GM18498 (cell line): ENCODE measurements around the gene KBTBD2.
"Not testable (repeated sequence)": the region's sequence is repeated elsewhere in the genome, so short reads cannot be mapped to it uniquely, and the experiment has no call there.

Source experiments
- ATAC-seq: cut with Tn5 transposase; IDR thresholded peaks from one replicate; pipeline ENCODE4 v1.9.1; 2021; ENCODE audit warnings: mild to moderate bottlenecking, moderate library complexity; ENCODE audit not compliant: unreplicated experiment

Gene KBTBD2

DNA sequence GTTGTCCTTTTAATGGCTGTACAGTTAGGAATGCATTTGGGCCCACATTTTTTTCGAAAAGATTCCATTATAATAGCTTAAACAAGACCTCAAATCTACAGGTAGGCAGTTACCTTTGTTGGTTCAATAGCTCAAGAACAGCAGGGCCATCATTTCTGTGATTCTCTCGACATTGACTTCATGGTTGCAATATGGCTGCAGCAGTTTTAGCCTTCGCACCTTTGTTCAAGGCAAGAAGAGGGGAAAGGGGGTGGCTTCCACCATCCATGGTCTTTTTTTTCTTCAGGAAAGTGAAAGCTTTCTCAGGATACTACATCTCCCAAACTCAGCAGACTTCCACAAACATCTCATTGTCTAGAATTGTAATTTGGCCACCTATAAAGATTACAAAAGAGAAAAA lies 2.2 kb upstream of the KBTBD2 start:
- ATAC-seq, result no peak

DNA sequence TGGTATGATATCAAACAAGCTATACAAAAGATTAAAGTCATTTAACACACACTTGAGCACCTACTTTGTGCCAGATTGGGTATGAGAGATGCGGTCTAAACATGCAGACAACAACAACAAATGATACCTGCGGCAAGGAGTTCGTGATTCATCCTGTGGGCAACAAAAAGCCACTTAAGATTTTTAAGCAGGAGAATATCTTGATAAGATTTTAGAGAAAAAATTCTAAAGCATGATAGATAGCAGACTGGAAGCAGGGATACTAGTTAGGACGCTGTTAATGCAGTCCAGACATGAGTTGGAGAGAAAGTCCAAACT lies 1.6 kb upstream of the KBTBD2 start:
- ATAC-seq, result no peak

DNA sequence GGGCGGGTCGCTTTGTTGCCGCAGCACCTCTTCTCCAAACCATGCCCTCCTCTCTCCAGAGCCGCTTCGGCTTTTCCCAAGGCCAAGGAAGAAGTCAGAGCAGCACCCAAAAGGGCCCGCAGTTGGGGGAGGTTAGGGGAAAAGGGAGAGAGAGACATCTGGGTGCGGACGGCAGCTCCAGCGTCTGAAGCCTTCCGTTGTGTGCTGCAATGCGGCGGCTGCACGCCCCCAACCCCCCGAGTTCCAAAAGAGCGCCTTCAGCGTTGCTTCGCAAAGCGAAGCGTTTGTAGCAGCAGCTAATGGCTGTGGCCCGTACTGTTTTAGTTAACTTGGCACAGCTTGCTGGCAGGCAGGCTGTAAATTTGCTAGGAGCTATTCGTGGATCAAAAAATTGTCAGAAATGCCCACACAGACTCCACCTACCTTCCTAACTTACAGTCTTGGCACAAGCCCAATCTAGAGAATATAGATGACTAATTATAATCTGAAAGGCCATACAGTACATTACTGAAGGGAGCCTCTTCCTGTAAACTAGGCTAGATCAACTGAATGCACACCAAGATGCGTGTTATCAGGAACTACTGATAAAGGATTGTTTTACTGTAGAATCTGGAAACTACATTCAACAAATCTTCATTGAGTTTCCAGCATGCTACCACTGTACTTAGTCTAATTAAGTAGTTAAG lies 1.1 kb upstream of the KBTBD2 start:
- ATAC-seq, result no peak

DNA sequence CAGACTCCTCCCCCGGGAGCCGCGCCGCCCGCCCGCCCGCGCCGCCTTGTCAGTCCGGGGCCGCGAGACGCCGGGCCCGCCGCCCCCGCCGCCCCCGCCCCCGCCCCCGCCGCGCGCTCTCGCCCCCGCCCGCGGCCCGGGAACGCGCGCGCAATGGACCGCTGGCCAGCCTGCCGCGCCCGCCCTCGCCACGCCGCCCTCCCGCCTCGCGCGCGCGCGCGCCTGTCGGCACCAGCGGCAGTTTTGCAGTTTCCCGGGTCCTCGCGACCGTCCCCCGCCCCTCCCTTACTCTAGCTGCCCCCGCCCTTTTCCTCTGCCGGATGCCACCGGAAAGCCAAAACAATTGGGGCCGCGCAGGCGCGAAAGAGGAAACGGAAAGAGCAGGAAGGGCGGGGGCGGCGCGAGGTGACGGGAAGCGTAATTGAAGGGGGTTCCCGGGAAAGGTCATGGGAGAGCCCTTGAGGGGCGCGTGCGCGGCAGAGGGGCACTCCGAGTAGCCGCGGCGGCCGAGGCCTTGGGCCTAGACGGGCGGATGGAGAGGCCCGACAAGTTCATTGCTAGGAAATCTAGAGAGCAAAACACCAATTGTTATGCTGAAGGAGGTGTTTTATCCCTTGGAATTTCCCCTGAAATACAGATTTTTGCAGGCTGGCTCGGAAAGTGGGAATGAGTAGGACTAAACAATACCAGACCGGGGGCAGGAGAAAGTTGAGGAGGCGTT lies 400 bp upstream of the KBTBD2 start:
- peak; percentile 62 for ATAC-seq

DNA sequence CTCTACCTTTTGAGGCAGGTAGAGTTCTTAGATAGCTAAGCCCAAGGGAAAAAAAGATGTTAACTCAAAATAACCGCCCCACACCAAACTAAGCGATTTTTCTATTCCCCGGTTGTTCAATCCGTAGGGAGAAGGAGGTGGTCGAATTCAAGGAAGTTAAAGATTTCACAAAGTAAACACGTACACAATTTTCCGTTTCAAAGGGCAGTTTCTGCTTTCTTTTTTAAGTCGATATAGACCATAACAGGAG lies 842 bp downstream of the KBTBD2 start:
- no peak for ATAC-seq

DNA sequence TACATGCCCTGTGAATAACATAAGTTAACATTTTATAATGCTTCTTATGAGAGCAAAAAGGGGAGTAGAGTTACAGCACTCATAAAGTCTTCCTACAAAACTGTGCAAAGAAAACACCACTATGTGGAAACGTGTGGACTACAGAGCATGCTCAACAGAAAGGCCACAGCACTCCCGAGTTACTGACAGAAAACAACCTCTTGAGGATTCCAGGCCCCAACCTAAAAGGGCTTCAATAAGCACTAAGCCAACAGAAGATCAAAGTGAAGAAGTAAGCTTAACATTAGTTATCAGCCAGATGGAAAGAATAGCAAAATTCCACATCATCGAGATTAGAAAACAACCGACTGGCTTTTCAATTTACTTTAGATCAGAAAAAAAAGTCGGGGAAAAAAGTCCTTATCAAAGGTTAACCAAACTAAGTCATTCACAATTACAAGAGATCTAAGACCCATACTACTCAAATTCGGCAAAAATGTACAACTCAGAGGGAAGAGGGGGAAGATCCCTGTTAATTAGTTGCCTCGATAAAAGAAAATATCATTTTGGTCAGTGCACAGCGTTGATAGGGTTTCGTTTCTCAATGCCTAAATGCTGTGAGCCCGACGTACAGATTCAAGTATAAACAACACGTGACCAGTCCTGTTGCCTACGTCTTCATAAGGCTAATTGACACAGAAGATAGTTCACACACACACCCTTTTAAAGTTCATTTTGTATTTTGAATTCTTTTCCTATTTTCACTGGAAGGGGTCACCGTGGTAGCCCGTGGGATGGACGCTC lies 1.4 kb downstream of the KBTBD2 start:
- ATAC-seq, result peak; percentile 36

DNA sequence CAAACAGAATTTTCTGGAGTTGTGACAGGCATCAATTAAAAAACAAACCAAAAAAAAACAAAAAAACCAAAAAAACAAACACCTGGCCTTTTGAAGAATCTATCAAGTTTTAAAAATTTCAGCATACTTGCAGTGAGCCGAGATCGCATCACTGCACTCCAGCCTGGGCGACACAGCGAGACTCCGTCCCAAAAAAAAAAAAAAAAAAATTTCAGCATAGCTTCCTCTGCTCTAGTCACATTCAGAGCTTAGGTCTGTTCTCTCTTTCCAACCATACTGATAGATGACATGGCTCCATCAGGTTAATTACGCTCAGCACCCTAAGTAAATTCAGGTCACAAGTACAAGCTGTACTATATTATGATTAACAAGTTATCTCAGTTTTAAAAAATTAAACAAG lies 3.1 kb downstream of the KBTBD2 start:
- no peak for ATAC-seq

DNA sequence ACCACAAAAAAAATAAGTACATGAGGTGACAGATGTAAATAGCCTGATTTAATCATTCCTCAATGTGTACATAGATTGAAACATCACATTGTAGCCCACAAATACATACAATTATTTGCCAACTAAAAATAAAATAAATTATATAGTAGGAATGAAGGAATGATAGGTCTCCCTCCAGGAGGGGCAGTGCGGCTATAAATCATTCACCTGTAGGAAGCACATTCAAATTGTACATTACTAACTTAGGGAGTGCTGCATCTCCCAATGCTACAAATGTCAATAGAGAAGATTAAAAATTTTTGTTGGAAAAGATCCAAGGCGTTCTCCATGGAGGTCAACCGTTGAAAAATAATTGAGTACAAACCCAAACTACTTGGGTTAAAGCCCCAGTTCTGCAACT lies 4.2 kb downstream of the KBTBD2 start:
- ATAC-seq, result no peak

DNA sequence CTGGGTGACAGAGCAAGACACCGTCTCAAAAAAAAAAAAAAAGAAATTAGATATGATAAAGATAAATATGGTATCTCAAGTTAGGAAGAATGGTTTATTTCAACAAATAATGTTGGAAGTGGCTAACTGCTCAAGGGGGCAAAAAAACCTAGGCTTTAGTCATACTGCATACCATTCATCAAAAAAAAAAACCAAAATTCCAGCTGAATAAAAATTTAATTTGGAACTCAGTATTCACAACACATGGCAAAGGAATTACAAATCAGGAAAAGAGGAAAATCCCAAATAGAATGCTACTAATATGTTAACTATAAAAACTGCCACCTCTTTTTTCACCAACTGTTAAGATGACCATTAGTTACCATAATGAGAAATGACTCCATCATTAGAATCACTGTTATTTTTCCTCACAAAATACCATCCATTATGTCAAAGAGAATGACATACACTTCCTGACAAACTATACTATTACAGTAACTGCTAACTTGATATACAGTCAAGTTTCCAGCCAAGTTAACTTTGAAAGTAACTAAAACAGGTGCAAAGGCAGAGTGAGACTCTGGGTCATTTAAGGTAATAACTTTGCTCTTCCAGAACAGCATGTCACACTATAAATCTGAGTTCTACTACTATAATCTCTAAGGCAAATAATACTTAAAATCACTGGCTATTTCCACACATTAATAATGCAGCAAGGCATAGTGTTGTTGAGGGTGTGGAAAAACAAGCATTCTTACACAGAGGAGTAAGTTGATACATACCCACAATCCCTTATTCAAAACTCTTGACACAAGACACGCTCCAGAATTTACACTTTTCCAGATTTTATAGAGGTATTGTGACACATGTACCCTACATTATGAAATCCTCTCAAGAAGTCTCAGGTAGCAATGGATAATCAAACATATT lies 10.2 kb downstream of the KBTBD2 start:
- ATAC-seq, result no peak

DNA sequence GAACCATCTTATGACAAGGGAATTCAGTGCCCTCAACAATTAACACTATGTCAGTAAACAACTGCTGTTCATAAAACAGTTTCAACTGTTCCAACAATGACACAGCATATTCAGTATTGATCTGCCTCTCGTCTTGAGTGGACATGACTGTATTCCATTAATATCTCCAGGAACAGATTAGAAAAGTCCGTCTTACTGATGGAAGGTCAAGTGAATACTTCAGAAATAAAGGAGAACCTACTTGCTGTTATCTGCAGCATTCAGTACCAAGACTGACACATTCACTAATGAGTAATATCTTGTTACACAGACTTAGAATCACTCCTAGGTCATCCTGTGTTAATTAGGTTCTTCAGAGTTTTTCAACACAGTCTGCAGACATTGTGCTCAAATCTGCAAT lies 12.1 kb downstream of the KBTBD2 start:
- no peak for ATAC-seq

DNA sequence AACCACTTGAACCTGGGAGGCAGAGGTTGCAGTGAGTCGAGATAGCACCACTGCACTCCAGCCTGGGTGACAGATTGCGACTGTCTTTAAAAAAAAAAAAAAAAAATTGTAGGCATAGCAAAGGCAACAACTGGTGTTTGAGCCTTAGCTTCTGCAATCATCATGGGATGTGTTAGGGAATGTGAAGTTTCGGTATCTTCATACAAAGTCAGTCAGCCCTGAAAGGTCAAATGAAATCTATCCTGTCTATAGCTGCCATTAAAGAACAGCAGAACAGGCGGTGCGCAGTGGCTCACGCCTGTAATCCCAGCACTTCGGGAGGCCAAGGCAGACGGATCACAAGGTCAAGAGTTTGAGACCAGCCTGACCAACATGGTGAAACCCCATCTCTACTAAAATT lies 13.5 kb downstream of the KBTBD2 start:
- not testable (repeated sequence) for ATAC-seq

DNA sequence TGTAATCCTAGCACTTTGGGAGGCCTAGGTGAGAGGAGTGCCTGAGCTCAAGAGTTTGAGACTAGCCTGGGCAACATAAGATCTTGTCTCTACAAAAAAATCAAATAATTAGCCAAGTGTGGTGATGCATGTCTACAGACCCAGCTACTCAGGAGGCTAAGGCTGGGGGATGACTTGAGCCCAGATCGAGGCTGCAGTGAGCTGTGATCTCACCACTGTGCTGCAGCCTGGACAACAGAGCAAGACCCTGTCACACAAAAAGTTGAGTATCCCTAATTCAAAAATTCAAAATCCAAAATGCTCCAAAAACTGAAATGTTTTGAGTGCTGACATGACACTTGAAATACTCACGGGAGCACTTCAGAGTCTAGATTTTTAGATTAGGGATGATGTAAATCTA lies 19.1 kb downstream of the KBTBD2 start:
- no peak for ATAC-seq

DNA sequence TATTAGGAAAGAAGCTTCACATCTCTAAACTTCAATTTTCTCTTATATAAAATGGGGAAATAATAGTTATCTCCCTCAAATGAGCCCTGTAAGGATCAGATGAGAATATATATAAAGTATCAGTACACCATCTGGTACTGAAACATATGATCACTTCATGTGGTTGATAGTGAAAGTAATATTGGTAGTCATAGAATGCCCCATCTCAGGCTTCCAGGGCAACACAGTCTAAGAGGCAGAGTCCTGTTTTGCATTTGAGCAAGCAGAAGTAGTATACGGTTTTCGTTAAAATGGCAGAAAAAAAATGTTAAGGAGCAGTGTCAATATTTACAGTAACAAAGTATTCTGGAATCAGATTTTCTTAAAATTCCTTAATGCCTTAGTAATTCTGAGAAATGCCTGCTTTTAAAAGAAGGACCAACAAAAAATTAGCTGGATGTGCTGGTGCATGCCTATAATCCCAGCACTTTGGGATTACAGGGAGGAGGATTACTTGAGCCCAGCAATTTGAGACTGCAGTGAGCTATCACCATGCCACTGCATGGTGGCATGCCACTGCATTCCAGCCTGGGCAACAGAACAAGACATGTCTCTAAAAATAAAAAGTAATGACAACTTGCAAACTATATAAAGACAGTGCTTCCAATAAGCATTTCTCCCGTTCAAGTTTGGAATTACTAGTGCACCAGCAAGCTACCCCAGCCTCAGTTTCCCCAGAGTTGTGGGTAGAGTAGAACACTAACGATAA lies 19.8 kb downstream of the KBTBD2 start:
- ATAC-seq, result peak; percentile 87

DNA sequence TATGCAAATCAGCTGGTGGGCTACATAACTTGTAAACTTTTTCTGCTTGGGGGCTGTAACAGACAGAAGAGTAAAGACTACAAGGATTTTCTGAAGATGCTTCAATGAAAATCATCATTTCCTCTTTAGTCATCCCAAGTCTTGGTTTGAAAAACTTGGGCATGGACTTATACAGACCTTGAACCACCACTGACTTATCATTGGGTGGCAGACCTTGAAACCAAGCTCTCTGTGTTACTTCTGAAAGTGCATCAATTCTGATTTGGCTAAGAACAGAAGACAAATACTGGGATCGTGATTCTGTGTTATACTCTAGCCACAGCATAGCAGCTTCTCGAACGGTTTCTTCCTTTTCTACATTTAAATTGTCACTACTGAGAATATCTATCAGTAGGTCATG lies 21.3 kb downstream of the KBTBD2 start:
- no peak for ATAC-seq

DNA sequence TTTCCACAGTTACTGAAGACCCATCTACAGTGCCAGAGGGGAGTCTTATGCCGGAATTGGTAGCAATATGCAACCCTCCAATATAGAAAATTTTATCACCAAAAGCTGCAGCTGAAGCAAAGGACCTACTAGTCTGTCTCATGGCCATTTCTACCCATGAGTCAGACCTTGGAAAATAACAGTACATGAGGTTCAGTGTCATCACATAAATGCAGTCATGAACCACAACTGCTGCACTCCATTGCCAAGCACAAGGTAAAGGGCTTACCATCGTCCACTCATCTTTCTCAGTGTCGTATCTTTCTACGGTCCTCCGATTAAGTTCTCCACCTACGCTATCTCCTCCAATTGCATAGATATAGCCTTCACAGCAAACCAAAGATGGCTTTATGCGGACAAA lies 21.8 kb downstream of the KBTBD2 start:
- no peak for ATAC-seq

DNA sequence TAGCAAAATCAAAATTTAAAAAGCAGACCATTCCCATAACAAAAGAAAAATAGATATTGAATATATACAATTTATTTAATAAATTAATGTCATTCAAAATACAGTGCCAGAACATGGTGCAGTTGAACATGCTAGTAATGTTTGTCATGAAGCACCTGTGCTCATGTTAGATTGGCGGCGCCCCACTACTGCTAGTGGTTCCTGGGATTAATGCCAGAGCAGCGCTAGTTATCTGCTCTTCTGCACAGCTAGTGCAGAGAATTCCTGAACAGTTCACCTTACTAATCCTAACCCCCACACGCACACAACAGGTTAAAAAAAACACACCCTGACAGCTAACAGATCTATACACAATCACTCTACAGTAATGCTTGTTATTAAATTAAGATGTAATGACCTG lies 23.4 kb downstream of the KBTBD2 start:
- no peak for ATAC-seq

DNA sequence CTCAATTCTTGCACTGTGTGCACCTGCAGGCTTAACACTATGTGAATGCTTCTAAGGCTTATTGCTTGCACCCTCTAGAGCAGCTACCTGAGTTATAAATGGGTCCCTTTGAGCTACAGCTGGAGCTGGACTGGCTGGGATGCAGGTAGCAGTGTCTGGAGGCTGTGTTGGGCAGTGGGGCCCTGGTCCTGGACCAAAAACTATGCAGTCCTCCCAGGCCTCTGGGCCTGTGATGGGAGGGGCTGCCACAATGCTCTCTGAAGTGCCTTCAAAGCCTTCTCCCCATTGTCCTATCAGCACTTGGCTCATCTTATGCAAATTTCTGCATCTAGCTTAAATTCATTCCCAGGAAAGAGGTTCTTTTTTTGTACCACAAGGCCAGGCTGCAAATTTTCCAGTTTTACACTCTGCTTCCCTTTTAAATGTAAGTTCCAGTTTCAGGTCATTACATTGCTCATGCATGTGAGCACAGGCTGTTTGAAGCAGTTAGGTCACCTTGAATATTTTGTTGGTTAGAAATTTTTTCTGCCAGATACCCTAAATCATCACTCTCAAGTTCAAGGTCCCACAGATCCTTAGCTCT lies 26.0 kb downstream of the KBTBD2 start:
- no peak for ATAC-seq

DNA sequence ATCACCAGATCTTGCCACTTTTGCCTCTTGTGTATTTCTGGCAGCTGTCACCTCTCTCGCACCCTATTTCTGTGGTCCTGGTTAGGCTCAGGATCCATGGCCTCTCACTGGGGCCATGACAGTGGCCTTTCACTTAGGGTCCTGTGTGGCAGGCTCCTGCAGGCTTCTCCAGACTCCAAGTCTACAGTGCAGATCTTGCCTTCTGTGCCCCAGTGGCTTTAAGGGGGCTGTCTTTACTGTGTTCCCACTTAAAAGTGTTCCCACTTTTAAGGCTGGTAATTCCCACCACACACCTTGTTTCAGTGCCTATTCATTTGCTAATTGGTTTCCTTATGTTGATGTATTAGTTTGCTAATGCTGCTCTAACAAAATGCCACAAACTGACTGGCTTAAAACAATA lies 27.7 kb downstream of the KBTBD2 start:
- not testable (repeated sequence) for ATAC-seq

DNA sequence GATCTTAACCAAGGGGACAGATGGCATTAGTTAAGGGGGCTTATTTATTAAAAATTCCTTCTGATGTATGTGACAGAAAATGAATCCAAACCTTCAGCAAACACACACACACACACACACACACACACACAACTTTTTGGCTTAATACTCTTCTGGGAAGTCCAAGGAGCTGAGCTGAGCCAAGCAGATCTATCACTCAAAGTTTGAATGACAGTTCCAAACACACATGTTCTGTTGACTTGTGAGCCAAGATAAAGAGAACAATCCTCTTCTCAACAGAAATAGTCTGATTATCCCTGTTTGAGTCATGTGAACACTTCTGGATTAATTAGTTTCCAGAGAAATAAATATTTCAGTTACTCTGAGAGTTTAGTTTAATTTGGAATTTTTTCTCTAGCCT lies 31.5 kb downstream of the KBTBD2 start:
- ATAC-seq, result no peak

DNA sequence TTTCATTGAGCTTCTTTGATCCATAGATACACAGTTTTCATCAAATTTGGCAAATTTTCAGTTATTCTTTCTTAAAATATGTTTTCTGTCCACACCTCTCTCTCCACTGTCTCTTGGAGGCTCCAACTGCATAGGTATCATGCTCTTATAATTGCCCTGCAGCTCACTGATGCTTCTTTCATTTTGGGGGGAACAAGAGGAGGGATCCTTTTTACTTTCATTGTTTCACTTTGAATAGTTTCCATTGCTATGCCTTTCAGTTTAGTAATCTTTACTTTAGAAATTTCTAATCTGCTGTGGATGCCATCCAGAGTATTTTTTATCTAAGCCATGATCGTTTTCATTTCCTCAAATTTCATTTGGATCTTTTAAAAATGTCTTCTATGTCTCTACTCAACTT lies 32.9 kb downstream of the KBTBD2 start:
- ATAC-seq, result no peak
